CD4-positive, alpha-beta T cell (primary cell): Measurements from ENCODE around the gene D2HGDH. TPM values are rescaled to one million over a fixed set of nuclear protein-coding genes. Genes with fewer than 3 reads are reported as not detected.

Source experiments
- ATAC-seq: fragments of 200-7000 bp; cut with Tn5 transposase; one replicate; pipeline ENCODE4 v1.10.0; 2022; ENCODE audit warnings: mild to moderate bottlenecking; ENCODE audit not compliant: poor library complexity
- CTCF ChIA-PET: fragments of 350-600 bp; sonication (Branson Sonifier 250); formaldehyde crosslinking; loops from one replicate; lab custom pipeline; 2021; ENCODE audit warnings: antibody characterized with exemption, inconsistent platforms; lab: Charles Lee
- POLR2A ChIA-PET: fragments of 350-600 bp; sonication (Branson Sonifier 250); formaldehyde crosslinking; loops from one replicate; lab custom pipeline; 2021; ENCODE audit warnings: antibody characterized with exemption, inconsistent platforms; lab: Charles Lee
- DNase-seq, 14 experiments: peaks; one replicate each; pipeline ENCODE4 v3.0.0-alpha.2; 2013 to 2020; ENCODE audit warnings: mixed read lengths in 2 of 14
- H3K27ac ChIP-seq, 2 donors: one replicate each; pipeline versions ENCODE4 v1.5.1 to v1.7.0; 2013; ENCODE audit warnings: low read length in 2 of 2, low read depth in 1 of 2, mild to moderate bottlenecking in 1 of 2
- H3K27me3 ChIP-seq, 2 experiments: 1 replicate in 1 of 2; 2 replicates in 1 of 2; pipeline versions ENCODE4 v1.6.1 to v1.7.0; 2013; ENCODE audit warnings: low read length in 2 of 2, control low read depth in 1 of 2, mild to moderate bottlenecking in 1 of 2, moderate library complexity in 1 of 2; ENCODE audit not compliant: insufficient read depth in 2 of 2, control insufficient read depth in 1 of 2
- H3K36me3 ChIP-seq: one replicate; pipeline ENCODE4 v1.6.1; 2013; ENCODE audit warnings: low read length, control low read depth; ENCODE audit not compliant: insufficient read depth
- H3K4me1 ChIP-seq: one replicate; pipeline ENCODE4 v1.6.1; 2013; ENCODE audit warnings: low read length, control low read depth; ENCODE audit not compliant: insufficient read depth
- H3K4me3 ChIP-seq: one replicate; pipeline ENCODE4 v1.5.1; 2013; ENCODE audit warnings: mild to moderate bottlenecking, low read length, moderate library complexity
- H3K9me3 ChIP-seq, 2 experiments: 1 replicate in 1 of 2; 2 replicates in 1 of 2; pipeline versions ENCODE4 v1.6.1 to v1.7.0; 2013; ENCODE audit warnings: low read length in 2 of 2, mild to moderate bottlenecking in 2 of 2, control low read depth in 1 of 2, moderate library complexity in 1 of 2; ENCODE audit not compliant: control insufficient read depth in 1 of 2, insufficient read depth in 1 of 2
- H3K27ac Mint-ChIP-seq: one replicate; pipeline ENCODE4 v1.8.0; 2020; ENCODE audit warnings: mixed read lengths
- H3K27me3 Mint-ChIP-seq: one replicate; pipeline ENCODE4 v1.8.0; 2021; ENCODE audit warnings: mixed read lengths
- H3K36me3 Mint-ChIP-seq: one replicate; pipeline ENCODE4 v1.8.0; 2021; ENCODE audit warnings: low read depth, mixed read lengths
- H3K4me1 Mint-ChIP-seq: one replicate; pipeline ENCODE4 v1.8.0; 2021; ENCODE audit warnings: low read depth, mixed read lengths
- H3K4me3 Mint-ChIP-seq: one replicate; pipeline ENCODE4 v1.8.0; 2020; ENCODE audit warnings: mild to moderate bottlenecking, mixed read lengths
- H3K9me3 Mint-ChIP-seq: one replicate; pipeline ENCODE4 v1.8.0; 2020; ENCODE audit warnings: mixed read lengths
- intact Hi-C, 2 experiments: fragments of 100-400 bp; cut with DNase I in 1 of 2; cut with micrococcal nuclease in 1 of 2; formaldehyde crosslinking; loops; one replicate each; pipeline versions ENCODE4 v1.15.1 to v1.9.0; 2023 to 2025; cut with DNase I, micrococcal nuclease
- polyA plus RNA-seq, 2 donors: library from polyadenylated mRNA; unstranded; fragments of 120-200 nt; gene quantifications; one replicate each; pipeline ENCODE4 v1.2.1, GENCODE V29; 2013
- total RNA-seq, 174 experiments: library from RNA in 2 of 174; stranded (reverse) in 2 of 174; gene quantifications; one replicate each; pipeline ENCODE4 v1.2.3 and lab custom pipeline; 2021 to 2026
- TF ChIP-seq, protein P1 (sequence below): fragments of 200-600 bp; IDR thresholded peaks from one replicate; pipeline ENCODE4 v1.8.0; 2022; ENCODE audit warnings: antibody characterized with exemption, mild to moderate bottlenecking

D2HGDH gene
- total RNA-seq (10 to 100 TPM; 27.6 to 30.6 TPM), total RNA-seq (lab: John Stamatoyannopoulos, UW) (7.8 to 73.6 (median 33.2) reads per million in 172 experiments)
- polyA plus RNA-seq (2013, experiment 1 of 2) = 18.4 TPM
- polyA plus RNA-seq (2013, experiment 2 of 2) = 28.7 TPM

DNA sequence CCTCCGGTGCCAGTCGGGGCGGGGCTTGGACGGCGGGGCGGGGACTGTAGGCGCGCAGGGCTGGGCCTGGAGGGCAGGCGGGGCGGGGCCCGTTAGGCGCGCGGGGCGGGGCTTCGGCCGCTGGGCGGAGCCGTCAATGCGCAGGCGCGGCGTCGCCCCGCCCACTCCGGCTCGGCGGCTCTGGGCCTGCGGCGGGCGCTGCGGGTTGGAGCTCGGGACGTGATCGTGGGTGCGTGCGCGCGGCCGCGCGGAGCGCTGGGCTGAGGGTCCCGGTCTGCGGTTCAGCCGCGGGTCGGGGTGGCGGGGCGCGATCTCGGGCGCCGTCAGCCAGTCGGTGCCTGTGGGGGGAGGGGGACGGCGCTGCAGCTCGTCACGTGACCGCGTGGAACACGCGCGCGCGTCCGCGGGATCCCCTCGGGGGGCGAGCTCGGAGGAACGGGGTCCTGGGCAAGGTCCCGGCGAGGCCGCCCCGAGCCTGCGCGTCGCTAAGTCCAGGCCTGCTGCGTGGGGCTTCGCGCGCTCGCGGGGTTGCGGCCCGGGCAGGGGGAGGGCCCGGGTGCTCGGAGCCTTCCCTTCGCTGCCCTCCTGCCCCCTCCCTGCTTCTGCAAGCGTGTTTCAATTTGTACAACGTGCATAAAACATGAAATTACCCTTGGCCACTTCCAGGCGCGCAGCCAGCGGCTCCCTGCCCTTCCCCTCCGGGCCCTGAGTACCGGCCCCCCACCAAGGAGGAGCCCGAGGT lies at the start of gene D2HGDH:
D2HGDH (plus strand) TSS at position 164 of the 742 bp plus-strand sequence. CDS start 595 bp downstream, outside the sequence.
- Mint-ChIP-seq H3K27ac (peak within 1 kb of the TSS; percentile 65), H3K4me1 (peaks cover 12% of the 10 kb centered on the region), H3K4me3 (peak within 1 kb of the TSS; percentile 85), H3K36me3 (no peaks in the 10 kb centered on the region), H3K9me3 (no peaks in the 10 kb centered on the region), H3K27me3 (no peaks in the 10 kb centered on the region)
- ATAC-seq (peak; percentile 92), DNase-seq (peak; percentile 86 to 98 (median 94))
- Histone ChIP-seq H3K36me3 (peaks cover 11% of the 10 kb centered on the region), H3K4me1 (peaks cover 48% of the 10 kb centered on the region), H3K27ac (peak within 1 kb of the TSS in 1 of 2 donors; percentile 71), H3K27me3 (no peaks in the 10 kb centered on the region), H3K4me3 (peak within 1 kb of the TSS; percentile 71), H3K9me3 (no peaks in the 10 kb centered on the region)
- ChIA-PET POLR2A (interaction anchor here (0.8 to 4.4 kb wide), 15 partner anchors 21 to 1169 kb away, joined by 3 to 49 read pairs (median 4); partner anchors contain the start of genes DTYMK, HDLBP, ING5 and SEPTIN2), CTCF (interaction anchor here (0.9 to 4.1 kb wide), 3 partner anchors 28 to 54 kb away, joined by 4 to 19 read pairs (median 6); partner anchors contain the start of gene ING5)
- TF ChIP-seq, protein P1, sequence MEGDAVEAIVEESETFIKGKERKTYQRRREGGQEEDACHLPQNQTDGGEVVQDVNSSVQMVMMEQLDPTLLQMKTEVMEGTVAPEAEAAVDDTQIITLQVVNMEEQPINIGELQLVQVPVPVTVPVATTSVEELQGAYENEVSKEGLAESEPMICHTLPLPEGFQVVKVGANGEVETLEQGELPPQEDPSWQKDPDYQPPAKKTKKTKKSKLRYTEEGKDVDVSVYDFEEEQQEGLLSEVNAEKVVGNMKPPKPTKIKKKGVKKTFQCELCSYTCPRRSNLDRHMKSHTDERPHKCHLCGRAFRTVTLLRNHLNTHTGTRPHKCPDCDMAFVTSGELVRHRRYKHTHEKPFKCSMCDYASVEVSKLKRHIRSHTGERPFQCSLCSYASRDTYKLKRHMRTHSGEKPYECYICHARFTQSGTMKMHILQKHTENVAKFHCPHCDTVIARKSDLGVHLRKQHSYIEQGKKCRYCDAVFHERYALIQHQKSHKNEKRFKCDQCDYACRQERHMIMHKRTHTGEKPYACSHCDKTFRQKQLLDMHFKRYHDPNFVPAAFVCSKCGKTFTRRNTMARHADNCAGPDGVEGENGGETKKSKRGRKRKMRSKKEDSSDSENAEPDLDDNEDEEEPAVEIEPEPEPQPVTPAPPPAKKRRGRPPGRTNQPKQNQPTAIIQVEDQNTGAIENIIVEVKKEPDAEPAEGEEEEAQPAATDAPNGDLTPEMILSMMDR = no peak
- intact Hi-C loops = loop anchor here (1.0 to 10.0 kb wide), 11 partner anchors 32 to 882 kb away; partner anchors contain the start of genes DTYMK (in 2 of the 2), ING5 (in 2 of the 2), ATG4B (in 1 of the 2) and FARP2 (in 1 of the 2)

DNA sequence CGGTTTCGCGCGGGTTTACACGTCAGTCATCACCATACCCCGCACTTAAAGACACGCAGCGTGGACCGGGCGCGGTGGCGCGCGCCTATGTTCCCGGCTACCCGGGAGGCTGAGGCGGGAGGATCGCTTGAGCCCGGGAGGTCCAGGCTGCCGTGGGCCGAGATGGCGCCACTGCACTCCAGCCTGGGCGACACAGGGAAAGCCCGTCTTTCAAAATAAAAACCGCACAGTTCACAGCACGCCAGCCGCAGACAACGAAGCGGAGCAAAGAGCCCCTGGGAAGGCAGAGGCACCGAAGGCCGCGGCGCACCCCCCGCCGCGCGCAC lies 48.1 kb upstream of the D2HGDH start:
- no peak for DNase-seq
- peaks cover 34% of the 10 kb centered on the region for H3K4me1 ChIP-seq
- no peaks in the 10 kb centered on the region for H3K27me3 Mint-ChIP-seq
- H3K27ac Mint-ChIP-seq = peak overlapping the region; percentile 84
- TF ChIP-seq, protein P1 = no peak
- intact Hi-C loops = loop anchor here (1.0 to 10.0 kb wide), 10 partner anchors 15 to 1099 kb away; partner anchors contain the start of genes ATG4B (in 2 of the 2), THAP4 (in 2 of the 2), CAPN10 (in 1 of the 2) and D2HGDH (in 1 of the 2)
- peaks cover 38% of the 10 kb centered on the region for H3K4me1 Mint-ChIP-seq
- H3K4me3 ChIP-seq = peak overlapping the region; percentile 84
- H3K36me3 Mint-ChIP-seq = peaks cover 47% of the 10 kb centered on the region
- H3K9me3 Mint-ChIP-seq = no peaks in the 10 kb centered on the region
- no peaks in the 10 kb centered on the region for H3K9me3 ChIP-seq
- H3K36me3 ChIP-seq = peaks cover 21% of the 10 kb centered on the region
- no peaks in the 10 kb centered on the region for H3K27me3 ChIP-seq
- H3K4me3 Mint-ChIP-seq = peak overlapping the region; percentile 92
- ChIA-PET POLR2A (interaction anchor here (0.6 to 5.7 kb wide), 12 partner anchors 9 to 1100 kb away, joined by 3 to 179 read pairs (median 8); partner anchors contain the start of genes CAPN10, D2HGDH, HDLBP and ING5), CTCF (interaction anchor here (1.4 to 1.5 kb wide), 2 partner anchors 16 to 192 kb away, joined by 4 to 17 read pairs; partner anchors contain the start of gene ING5)
- H3K27ac ChIP-seq = peak overlapping the region; percentile 38 to 50
- no peak for ATAC-seq
